Smooth muscle cell (in vitro differentiated cells): Measurements from ENCODE around the gene RYR2. TPM values are rescaled to one million over a fixed set of nuclear protein-coding genes. Genes with fewer than 3 reads are reported as not detected.

Experiments used
- DNase-seq: peaks from one replicate; lab custom pipeline; 2025; ENCODE audit not compliant: unreplicated experiment; lab: John Stamatoyannopoulos, UW
- H2AFZ ChIP-seq: fragments of 200-600 bp; sonication (generic); 2 replicates; pipeline ENCODE4 v1.6.0; 2016; ENCODE audit warnings: antibody characterized with exemption, low read depth, mild to moderate bottlenecking
- H3F3A ChIP-seq: fragments of 200-600 bp; sonication (generic); 2 replicates; pipeline ENCODE4 v1.6.0; 2017; ENCODE audit warnings: antibody characterized with exemption, low read depth
- H3K27ac ChIP-seq: fragments of 200-600 bp; sonication (generic); 2 replicates; pipeline ENCODE4 v1.5.1; 2016; ENCODE audit warnings: low read depth, mild to moderate bottlenecking
- H3K27me3 ChIP-seq: fragments of 200-600 bp; sonication (generic); 2 replicates; pipeline ENCODE4 v1.6.1; 2016; ENCODE audit warnings: low read depth, mild to moderate bottlenecking
- H3K36me3 ChIP-seq: fragments of 200-600 bp; sonication (generic); 2 replicates; pipeline ENCODE4 v1.5.1; 2016; ENCODE audit warnings: low read depth
- H3K4me1 ChIP-seq: fragments of 200-600 bp; sonication (generic); 2 replicates; pipeline ENCODE4 v1.5.1; 2016; ENCODE audit warnings: low read depth
- H3K4me2 ChIP-seq: fragments of 200-600 bp; sonication (generic); 2 replicates; pipeline ENCODE4 v1.6.0; 2016; ENCODE audit warnings: mild to moderate bottlenecking
- H3K4me3 ChIP-seq: fragments of 200-600 bp; sonication (generic); 2 replicates; pipeline ENCODE4 v1.5.1; 2016; ENCODE audit warnings: mild to moderate bottlenecking
- H3K79me2 ChIP-seq: fragments of 200-600 bp; sonication (generic); 2 replicates; pipeline ENCODE4 v1.6.0; 2016; ENCODE audit warnings: low read depth, mild to moderate bottlenecking
- H3K9ac ChIP-seq: fragments of 200-600 bp; sonication (generic); 2 replicates; pipeline ENCODE4 v1.6.0; 2016; ENCODE audit warnings: low read depth
- H3K9me3 ChIP-seq: fragments of 200-600 bp; sonication (generic); replicated peaks from 2 replicates; pipeline ENCODE4 v1.5.1; 2016; ENCODE audit warnings: low read depth
- H4K20me1 ChIP-seq: fragments of 200-600 bp; sonication (generic); 2 replicates; pipeline ENCODE4 v1.6.0; 2016; ENCODE audit warnings: low read depth
- WGBS: methylation state at CpG from one replicate; pipeline ENCODE4 v1.1.7; 2016; ENCODE audit warnings: low lambda C conversion rate; 5-methylcytosine and 5-hydroxymethylcytosine counted together
- polyA plus RNA-seq: library from polyadenylated mRNA; unstranded; fragments of >200 nt; fragmentation: Nextera tagmentation; extraction: Ambion mirVana; gene quantifications from 2 replicates; pipeline ENCODE4 v1.2.1, GENCODE V29; 2016
- total RNA-seq: library from RNA; depleted of rRNA; stranded (reverse); fragments of >200 nt; gene quantifications from 2 replicates; pipeline ENCODE4 v1.2.3, GENCODE V29; 2014
- TF ChIP-seq, protein P1 (sequence below): fragments of 200-600 bp; sonication (generic); IDR thresholded peaks from 2 replicates; pipeline ENCODE4 v1.5.1; 2017; ENCODE audit warnings: borderline replicate concordance, mild to moderate bottlenecking, antibody characterized with exemption; ENCODE audit not compliant: insufficient read depth, poor library complexity, severe bottlenecking

RYR2 gene
- total and polyA plus RNA-seq, 2 experiments from 2014 or later: 0.09 TPM; not detected in 1

DNA sequence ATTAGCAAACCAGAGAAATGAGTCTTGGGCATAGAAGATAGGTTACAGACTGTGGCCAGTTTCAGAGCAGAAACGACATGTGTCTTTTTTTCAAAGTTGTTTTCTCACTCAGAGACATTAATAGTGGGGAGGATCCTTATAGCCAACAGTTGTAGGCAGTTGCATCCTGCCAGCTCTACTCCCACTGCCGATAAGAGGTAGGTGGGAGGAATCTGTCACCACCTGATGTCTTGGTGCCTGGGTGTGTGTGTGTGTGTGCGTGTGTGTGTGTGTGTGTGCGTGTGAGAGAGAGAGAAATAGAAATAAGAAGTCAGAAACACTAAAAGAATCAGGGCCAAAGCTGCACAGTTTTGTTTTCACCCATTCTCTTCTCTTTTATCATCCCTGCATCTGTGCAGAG, 629.3 kb downstream of the RYR2 start:
- H3K4me1 ChIP-seq: no peaks in the 10 kb centered on the region
- no peaks in the 10 kb centered on the region for H3K27me3 ChIP-seq
- TF ChIP-seq, protein P1, sequence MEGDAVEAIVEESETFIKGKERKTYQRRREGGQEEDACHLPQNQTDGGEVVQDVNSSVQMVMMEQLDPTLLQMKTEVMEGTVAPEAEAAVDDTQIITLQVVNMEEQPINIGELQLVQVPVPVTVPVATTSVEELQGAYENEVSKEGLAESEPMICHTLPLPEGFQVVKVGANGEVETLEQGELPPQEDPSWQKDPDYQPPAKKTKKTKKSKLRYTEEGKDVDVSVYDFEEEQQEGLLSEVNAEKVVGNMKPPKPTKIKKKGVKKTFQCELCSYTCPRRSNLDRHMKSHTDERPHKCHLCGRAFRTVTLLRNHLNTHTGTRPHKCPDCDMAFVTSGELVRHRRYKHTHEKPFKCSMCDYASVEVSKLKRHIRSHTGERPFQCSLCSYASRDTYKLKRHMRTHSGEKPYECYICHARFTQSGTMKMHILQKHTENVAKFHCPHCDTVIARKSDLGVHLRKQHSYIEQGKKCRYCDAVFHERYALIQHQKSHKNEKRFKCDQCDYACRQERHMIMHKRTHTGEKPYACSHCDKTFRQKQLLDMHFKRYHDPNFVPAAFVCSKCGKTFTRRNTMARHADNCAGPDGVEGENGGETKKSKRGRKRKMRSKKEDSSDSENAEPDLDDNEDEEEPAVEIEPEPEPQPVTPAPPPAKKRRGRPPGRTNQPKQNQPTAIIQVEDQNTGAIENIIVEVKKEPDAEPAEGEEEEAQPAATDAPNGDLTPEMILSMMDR: no peak
- no peak overlapping the region for H3K9ac ChIP-seq
- H3K79me2 ChIP-seq: no peaks in the 10 kb centered on the region
- no peaks in the 10 kb centered on the region for H3F3A ChIP-seq
- no peaks in the 10 kb centered on the region for H4K20me1 ChIP-seq
- no peak overlapping the region for H3K27ac ChIP-seq
- H3K4me2 ChIP-seq: no peak overlapping the region
- H3K36me3 ChIP-seq: no peaks in the 10 kb centered on the region
- no peaks in the 10 kb centered on the region for H3K9me3 ChIP-seq
- no peak for DNase-seq
- no peak overlapping the region for H2AFZ ChIP-seq
- H3K4me3 ChIP-seq: no peak overlapping the region
- WGBS: 83% methylated on average over 4 of the region's 4 CpGs

DNA sequence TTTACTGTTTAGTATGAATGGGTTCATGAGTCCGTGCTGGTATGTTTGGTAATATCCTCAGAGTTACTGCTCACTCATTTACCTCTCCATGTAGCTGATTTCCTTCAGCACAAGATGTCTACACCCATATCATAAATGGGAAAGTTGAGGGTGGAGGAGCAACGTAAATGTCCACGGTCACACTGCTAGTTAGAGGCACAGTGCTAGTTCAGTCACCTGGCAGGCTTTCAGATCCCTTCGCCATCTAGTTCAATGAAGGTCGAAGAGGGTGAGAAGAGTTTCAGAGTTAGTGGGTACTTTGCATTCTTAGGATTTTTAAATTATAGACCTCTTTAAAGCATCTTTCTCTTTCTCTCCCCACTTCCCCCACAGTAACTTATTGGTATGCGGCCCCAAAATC, 630.0 kb downstream of the RYR2 start:
- no peaks in the 10 kb centered on the region for H4K20me1 ChIP-seq
- H3K79me2 ChIP-seq: no peaks in the 10 kb centered on the region
- no peaks in the 10 kb centered on the region for H3K27me3 ChIP-seq
- 93% methylated on average over 6 of the region's 6 CpGs for WGBS
- TF ChIP-seq, protein P1: no peak
- no peak overlapping the region for H2AFZ ChIP-seq
- no peaks in the 10 kb centered on the region for H3K4me1 ChIP-seq
- no peak overlapping the region for H3K4me3 ChIP-seq
- no peak overlapping the region for H3K9ac ChIP-seq
- no peaks in the 10 kb centered on the region for H3F3A ChIP-seq
- no peaks in the 10 kb centered on the region for H3K9me3 ChIP-seq
- DNase-seq: no peak
- no peak overlapping the region for H3K4me2 ChIP-seq
- H3K27ac ChIP-seq: no peak overlapping the region
- no peaks in the 10 kb centered on the region for H3K36me3 ChIP-seq

DNA sequence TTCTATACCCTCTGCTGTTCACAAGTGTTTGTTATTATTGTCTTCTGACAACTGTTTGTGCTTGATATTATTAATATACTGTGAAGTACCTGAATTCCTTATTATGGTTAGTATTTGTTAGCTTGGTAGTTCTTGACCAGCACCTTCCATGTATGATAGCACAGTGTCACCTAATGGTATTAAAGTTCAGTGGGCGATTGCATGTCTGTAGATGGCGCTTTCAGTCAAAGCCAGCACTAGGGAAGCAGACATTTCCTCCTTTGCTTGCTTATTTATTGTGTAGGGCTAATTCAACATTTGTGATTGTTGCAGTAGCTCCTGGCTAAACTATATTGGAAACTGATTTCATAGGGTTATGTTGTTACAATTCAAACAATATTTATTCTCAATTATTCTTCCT, 630.8 kb downstream of the RYR2 start:
- WGBS: 72% methylated on average over 2 of the region's 2 CpGs
- TF ChIP-seq, protein P1: no peak
- no peaks in the 10 kb centered on the region for H3K79me2 ChIP-seq
- H3K27me3 ChIP-seq: no peaks in the 10 kb centered on the region
- no peak overlapping the region for H3K4me3 ChIP-seq
- no peak overlapping the region for H2AFZ ChIP-seq
- H3K4me2 ChIP-seq: no peak overlapping the region
- H3K9me3 ChIP-seq: no peaks in the 10 kb centered on the region
- no peak overlapping the region for H3K9ac ChIP-seq
- no peaks in the 10 kb centered on the region for H4K20me1 ChIP-seq
- peaks cover 2% of the 10 kb centered on the region for H3F3A ChIP-seq
- H3K36me3 ChIP-seq: no peaks in the 10 kb centered on the region
- no peak overlapping the region for H3K27ac ChIP-seq
- no peaks in the 10 kb centered on the region for H3K4me1 ChIP-seq
- DNase-seq: no peak

DNA sequence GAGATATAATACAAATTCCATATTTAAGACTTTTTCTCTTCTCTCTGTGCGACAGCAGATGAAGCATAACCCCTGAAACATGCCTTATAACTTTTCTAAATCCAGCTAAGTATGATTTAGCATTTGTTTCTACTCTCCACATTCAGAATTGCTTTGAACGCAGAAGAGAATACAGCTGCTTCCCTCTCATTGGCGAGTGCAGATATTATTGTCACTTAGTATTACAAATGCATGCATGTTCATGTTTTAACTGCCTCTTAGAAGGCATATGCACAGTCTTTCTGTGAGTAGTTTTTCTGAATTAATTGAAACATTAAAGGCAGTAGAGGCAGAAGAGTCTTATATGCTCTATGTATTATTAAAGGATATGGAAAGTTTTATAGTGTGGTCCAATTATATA, 631.6 kb downstream of the RYR2 start:
- H3K4me1 ChIP-seq: no peaks in the 10 kb centered on the region
- H3K9ac ChIP-seq: no peak overlapping the region
- H3K4me2 ChIP-seq: no peak overlapping the region
- WGBS: 93% methylated on average over 3 of the region's 3 CpGs
- H2AFZ ChIP-seq: no peak overlapping the region
- H3K27me3 ChIP-seq: no peaks in the 10 kb centered on the region
- no peaks in the 10 kb centered on the region for H3K79me2 ChIP-seq
- TF ChIP-seq, protein P1: no peak
- DNase-seq: no peak
- no peak overlapping the region for H3K27ac ChIP-seq
- peaks cover 4% of the 10 kb centered on the region for H3F3A ChIP-seq
- H4K20me1 ChIP-seq: no peaks in the 10 kb centered on the region
- no peak overlapping the region for H3K4me3 ChIP-seq
- H3K36me3 ChIP-seq: no peaks in the 10 kb centered on the region
- no peaks in the 10 kb centered on the region for H3K9me3 ChIP-seq
